ENCODE measurements around the gene ARHGAP31.

Gene ARHGAP31

DNA sequence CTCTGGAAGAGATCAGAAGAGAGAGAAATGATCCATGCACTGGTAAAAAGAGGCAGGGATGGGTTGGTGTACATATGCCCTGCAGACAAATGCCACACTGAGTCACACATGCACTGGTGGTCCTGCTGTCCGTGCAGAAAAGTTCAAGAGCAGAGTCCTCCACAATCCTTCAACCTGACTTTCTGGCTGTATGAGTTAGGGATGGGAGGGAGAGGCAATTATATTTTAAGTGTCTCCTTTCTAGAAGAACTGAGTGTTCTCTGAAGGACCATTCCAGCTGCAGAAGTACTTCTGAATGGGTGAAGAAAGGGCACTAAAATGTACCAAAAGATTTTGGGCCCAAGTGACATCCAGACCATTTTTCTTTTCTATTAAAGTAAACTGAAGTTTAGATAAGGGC lies 142.8 kb downstream of the ARHGAP31 start:
- FAIRE-seq (no peak), DNase-seq (ENCODE audit: low spot score) (no peak)

- FAIRE-seq, result no peak
- DNase-seq (ENCODE audit: low spot score), result no peak
Observed at GRCh38 chr3:119437691-119438258, 143.6 kb downstream of the ARHGAP31 start.

- DNase-seq (ENCODE audit: low spot score), result no peak
- FAIRE-seq, result no peak
Observed at GRCh38 chr3:119443179-119443578, 149.0 kb downstream of the ARHGAP31 start.

DNA sequence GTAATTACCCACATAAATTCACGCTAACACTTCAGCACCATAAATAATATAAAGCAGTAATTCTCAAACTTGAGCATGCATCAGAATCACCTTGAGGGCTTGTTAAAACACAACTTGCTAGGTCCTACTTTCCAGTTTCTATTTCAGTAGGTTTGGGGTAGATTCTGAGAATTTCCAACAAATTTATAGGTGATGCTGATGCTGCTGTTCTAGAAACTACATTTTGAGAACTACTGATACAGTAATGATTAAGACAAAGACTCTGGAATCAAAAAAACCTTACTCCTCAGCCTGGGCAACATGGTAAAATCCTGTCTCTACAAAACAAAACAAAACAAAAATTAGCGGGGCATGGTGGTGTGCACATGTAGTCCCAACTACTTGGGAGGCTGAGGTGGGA lies 150.4 kb downstream of the ARHGAP31 start:
- FAIRE-seq, result no peak

GRCh38 chr3:119453822-119454221 lies 159.6 kb downstream of the ARHGAP31 start:
- DNase-seq (ENCODE audit: low spot score), result no peak

More for the DNA sequence above, 150.4 kb downstream of the ARHGAP31 start:
- DNase-seq (ENCODE audit: low spot score), result no peak

DNA sequence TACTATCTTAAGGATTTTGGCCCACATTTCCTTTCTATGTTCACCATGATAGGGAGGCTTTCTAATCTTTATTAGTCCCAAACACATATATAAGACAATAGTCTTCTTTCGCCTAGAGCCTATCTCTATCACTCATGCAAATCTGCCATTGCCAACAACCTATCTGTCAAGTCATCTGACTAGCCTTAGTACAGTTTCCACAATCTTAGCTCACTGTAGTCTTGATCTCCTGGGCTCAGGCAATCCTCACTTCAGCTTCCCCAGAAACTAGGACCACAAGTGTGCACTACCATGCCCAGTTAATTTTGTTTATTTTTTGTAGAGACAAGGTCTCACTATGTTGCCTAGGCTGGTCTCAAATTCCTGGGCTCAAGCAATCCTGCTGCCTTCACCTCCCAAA lies 162.3 kb downstream of the ARHGAP31 start:
- FAIRE-seq, result no peak

More at GRCh38 chr3:119453822-119454221, 159.6 kb downstream of the ARHGAP31 start:
- FAIRE-seq, result no peak

GRCh38 chr3:119457246-119457645 lies 163.1 kb downstream of the ARHGAP31 start:
- DNase-seq (ENCODE audit: low spot score) (no peak), FAIRE-seq (no peak)

More for the DNA sequence above, 162.3 kb downstream of the ARHGAP31 start:
- DNase-seq (ENCODE audit: low spot score), result no peak

GRCh38 chr3:119463171-119464169 lies 169.3 kb downstream of the ARHGAP31 start, which contains the start of gene TMEM39A:
Gene TMEM39A (minus strand): TSS chr3:119463615. CDS start chr3:119462074, 1,541 bp downstream.
- peak; percentile 83 for FAIRE-seq
- peak; percentile 95 for DNase-seq (ENCODE audit: low spot score)

GRCh38 chr3:119468041-119468440 lies 173.9 kb downstream of the ARHGAP31 start:
- DNase-seq (ENCODE audit: low spot score), result no peak
- FAIRE-seq, result no peak

GRCh38 chr3:119469418-119470189 lies 175.4 kb downstream of the ARHGAP31 start:
- peak; percentile 11 for DNase-seq (ENCODE audit: low spot score)
- FAIRE-seq, result no peak
